HS-5 (cell line): ENCODE data around the gene CLEC18C.
"Not testable (repeated sequence)": the region's sequence is repeated elsewhere in the genome, so short reads cannot be mapped to it uniquely, and the experiment has no call there.

Source experiments
- DNase-seq: peaks from one replicate; pipeline ENCODE4 v3.0.0-alpha.2; 2012; ENCODE audit warnings: low read depth

CLEC18C gene

DNA sequence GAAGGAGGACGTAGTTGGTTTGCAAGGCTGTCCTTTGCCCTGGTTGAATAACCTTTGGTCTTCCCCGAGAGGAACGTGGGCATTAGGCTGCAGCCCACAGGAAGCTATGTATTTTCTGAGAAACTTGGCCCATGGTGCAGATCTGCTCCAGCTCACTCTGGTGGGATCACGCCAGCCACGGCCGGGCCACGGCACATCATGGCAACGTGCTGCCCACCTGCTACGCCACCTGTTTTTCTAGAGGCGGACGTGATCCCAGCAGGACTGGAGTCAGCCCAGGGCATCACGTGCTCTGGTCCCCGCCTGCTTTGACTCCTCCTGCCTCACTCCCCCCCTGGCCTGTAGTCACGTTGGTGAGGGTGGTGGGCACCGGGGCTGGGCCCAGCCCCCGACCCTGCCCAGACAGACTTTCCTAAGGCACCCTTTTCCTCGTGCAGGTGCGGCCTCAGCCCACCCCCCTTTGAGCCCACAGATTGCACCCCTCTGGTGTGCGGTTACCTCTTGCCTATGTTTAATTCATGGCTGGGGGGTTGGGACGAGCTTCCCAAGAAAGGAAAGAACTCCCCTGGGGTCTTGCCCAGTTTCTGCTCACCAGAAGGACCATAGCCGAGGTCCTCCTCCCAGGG lies at the start of gene CLEC18C:
TSS of gene CLEC18C (plus strand) at position 576 of the 626 bp plus-strand sequence. CDS start 492 bp downstream, outside the sequence.
- DNase-seq: not testable (repeated sequence)

DNA sequence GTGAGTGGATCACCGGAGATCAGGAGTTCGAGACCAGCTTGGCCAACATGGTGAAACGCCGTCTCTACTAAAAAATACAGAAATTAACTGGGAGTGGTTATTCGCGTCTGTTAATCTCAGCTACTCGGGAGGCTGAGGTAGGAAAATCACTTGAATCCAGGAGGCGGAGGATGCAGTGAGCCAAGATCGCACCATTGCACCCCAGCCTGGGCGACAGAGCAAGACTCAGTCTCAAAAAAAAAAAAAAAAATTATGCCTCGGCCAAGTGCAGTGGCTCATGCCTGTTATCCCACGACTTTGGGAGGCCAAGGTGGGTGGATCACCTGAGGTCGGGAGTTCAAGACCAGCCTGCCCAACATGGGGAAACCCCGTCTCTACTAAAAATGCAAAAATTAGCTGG lies 49.8 kb upstream of the CLEC18C start:
- DNase-seq: not testable (repeated sequence)

DNA sequence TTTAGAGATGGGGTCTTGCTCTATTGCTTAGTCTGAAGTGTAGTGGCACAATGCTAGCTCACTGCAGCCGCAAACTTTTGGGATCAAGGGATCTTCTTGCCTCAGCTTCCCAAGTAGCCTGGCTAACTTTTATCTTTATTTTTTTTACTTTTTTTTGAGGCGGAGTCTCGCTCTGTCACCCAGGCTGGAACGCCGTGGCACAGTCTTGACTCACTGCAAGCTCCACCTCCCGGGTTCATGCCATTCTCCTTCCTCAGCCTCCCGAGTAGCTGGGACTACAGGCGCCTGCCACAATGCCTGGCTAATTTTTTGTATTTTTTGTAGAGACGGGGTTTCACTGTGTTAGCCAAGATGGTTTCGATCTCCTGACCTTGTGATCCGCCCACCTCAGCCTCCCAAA lies 47.4 kb upstream of the CLEC18C start:
- DNase-seq: not testable (repeated sequence)

DNA sequence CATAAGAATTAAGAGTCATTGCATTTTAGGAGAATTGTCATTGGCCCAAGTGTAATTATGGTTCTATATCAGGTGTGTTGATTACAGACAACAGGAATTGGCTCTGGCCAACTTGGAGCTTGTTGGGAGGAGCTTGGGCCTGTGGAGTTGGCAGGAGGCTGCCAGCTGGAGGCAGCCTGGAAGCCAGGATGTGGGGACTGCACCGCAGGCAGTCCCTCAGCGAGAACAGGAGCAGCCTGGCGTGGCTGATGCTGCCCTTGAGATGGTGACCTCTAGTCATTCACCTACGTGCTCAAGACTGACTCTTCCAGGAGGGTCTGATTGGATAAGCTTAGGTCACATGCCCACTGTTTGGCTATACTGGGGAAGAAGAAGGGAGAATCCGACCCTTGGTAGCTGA lies 45.9 kb upstream of the CLEC18C start:
- not testable (repeated sequence) for DNase-seq

DNA sequence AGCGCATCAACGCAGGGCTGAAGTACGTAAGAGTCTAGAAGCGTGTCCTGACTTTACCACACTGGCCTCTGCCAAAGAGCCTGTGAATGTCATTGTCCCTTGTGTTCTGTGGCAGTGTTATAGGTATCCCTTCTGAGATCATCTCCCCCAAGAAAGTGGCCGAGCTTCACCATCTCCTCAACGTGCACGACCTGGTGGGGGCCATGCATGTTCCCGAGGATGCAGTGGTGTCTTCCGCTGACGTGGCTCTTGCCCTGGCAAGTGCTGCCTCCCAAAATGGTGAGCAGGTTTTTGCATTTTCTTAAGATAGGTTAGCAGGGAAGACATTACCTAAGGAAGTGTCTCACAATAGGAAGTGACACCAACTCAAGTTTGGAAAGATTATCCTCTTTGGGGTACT lies 44.7 kb upstream of the CLEC18C start:
- DNase-seq: not testable (repeated sequence)

DNA sequence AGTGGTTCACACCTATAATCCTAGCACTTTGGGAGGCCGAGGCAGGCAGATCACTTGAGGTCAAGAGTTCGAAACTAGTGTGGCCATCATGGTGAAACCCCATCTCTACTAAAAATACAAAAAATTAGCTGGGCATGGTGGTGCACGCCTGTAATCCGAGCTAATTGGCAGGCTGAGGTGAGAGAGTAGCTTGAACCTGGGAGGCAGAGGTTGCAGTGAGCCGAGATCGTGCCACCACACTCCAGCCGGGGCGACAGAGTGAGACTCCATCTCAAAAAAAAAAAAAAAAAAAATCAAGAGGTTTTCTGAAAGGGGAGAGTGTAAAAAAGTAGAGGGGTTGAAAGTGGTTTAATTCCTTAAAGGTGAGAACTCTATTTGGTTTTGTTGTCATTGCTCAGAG lies 37.8 kb upstream of the CLEC18C start:
- not testable (repeated sequence) for DNase-seq

DNA sequence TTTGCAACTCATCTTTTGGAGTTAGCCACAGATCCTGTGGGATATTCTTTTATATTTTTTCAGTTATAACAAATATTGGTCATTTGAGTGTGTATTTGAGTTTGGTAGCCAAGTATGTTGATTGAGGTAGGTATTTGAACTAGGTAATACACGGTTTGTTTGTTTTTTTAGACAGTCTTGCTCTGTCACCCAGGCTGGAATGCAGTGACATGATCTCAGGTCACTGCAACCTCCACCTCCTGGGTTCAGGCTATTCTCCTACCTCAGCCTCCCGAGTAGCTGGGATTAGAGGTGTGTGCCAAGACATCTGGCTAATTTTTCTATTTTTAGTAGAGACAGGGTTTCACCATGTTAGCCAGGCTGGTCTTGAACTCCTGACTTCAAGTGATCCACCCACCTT lies 37.0 kb upstream of the CLEC18C start:
- not testable (repeated sequence) for DNase-seq

DNA sequence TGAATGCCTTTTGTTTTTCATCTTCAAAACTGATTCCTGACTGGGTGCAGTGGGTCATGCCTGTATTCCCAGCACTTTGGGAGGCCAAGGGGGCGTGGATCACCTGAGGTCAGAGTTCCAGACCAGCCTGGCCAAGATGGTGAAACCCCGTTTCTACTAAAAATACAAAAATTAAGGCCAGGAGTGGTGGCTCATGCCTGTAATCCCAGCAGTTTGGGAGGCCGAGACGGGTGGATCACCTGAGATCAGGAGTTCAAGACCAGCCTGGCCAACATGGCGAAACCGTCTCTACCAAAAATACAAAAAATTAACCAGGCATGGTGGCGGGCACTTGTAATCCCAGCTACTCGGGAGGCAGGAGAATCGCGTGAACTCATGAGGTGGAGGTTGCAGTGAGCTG lies 30.8 kb upstream of the CLEC18C start:
- not testable (repeated sequence) for DNase-seq

DNA sequence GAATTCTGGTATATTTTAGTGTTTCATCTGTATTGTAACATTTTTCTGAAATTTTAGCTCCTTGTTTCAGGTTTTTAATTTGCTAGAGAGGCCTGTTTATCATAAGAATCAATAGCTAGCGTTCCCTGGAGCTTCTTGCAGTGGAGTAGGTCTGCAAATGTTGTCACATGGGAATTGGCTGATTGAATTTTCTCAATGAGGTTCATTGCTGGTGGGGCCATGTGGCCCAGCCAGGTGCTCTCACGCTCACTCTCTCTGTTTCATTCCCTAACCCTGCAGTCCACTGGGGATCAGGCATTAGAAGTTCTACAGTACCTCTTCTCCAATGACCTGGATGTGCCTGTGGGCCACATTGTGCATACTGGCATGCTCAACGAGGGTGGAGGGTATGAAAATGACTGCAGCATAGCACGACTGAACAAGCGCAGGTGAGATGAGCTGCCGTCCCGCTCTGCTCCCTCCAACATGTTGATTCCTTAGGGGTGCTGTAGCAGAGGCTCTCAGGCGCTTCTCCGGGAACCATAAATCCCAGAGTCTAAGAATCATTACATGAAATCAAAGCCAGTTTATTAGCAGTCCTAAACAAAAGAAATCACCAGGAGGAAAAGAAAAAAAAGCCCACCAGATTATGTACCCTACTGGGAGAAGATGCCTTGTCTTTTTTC lies 30.2 kb upstream of the CLEC18C start:
- DNase-seq: not testable (repeated sequence)

DNA sequence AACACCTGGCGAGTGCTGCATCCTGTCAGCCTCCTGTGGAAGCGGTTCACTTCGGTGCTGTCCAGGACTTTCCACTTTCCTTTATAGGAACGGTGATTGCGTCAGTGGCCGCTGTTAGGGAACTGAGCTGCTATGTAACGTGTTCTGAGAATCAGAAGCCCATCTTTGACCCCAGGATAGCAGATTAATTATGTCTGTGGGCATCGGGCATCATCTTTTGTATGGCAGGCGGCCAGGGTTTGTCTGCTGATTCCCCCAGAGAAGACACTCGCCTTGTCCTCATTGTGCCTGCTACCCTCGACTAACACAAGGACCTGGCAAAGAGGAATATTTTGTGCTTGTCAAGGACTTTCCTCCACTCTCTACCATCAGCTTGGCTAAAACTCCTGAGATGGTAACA lies 25.7 kb upstream of the CLEC18C start:
- DNase-seq: not testable (repeated sequence)

DNA sequence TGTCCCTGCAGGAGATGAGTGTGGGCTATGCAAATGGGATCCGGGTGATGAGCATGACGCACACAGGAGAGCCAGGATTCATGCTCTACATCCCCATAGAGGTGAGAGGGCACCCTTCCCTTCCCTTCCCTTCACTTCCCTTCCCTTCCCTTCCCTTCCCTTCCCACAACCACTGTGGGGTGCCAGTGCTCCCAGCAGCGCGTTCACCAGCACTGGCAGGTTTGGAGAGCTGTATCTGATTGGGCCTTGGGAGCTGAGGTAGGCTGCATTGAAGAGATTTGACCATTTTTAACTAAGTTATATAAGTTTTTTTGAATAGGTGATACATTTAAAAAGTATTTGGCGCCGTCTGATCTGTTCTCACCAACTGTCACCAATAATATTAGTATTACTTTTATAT lies 25.1 kb upstream of the CLEC18C start:
- not testable (repeated sequence) for DNase-seq

DNA sequence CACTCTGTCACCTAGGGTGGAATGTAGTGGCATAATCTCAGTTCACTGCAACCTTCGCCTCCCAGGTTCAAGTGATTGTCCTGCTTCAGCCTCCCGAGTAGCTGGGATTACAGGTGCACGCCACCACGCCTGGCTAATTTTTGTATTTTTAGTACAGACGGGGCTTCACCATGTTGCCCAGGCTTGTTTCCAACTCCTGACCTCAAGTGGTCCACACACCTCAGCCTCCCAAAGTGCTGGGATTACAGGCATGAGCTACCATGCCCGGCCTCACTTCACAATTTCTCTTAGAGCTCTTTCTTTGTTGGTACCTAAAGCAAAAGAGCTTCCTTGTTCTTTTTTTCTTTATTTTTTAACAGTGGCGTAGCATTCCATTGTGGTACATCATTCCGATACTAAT lies 24.3 kb upstream of the CLEC18C start:
- not testable (repeated sequence) for DNase-seq

DNA sequence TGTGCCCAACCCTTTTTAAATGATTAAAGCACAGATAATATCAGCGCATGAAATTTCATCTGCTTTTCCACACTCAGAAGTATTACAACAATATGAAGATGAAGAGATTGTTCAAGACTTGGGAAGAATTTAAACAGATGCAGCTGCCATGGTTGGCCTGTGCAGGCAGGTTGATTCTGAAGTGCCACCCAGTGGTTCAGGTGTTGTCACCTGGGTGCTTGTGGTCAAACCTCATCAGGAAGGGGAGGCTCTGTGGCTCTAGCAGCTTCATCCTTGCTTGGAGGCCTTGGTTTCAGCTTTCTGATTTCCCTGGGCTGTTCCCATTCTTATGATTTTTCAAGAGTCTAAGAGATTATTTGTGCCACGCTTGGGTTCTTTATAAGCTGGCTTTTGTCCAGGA lies 22.2 kb upstream of the CLEC18C start:
- DNase-seq: no peak

DNA sequence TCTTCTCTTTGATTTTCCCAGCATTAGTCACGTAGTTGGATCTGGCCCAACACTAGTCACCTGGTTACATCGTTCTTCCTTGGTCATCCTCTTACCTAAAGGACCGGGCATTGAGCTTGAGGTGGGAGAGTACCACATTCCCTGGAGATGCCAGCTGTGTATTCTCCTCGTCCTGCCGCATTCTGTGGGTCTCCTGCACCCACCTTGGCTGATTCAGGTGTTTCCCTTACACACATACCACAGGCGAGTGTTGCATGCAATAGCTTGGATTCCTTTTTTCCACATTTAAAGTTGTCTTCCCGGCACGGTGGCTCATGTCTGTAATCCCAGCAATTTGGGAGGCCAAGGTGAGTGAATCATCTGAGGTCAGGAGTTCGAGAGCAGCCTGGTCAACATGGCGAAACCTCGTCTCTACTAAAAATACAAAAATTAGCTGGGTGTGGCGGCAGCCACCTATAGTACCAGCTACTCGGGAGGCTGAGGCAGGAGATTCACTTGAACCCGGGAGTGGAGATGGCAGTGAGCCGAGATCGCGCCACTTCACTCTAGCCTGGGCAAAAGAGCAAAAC lies 21.6 kb upstream of the CLEC18C start:
- DNase-seq: no peak

DNA sequence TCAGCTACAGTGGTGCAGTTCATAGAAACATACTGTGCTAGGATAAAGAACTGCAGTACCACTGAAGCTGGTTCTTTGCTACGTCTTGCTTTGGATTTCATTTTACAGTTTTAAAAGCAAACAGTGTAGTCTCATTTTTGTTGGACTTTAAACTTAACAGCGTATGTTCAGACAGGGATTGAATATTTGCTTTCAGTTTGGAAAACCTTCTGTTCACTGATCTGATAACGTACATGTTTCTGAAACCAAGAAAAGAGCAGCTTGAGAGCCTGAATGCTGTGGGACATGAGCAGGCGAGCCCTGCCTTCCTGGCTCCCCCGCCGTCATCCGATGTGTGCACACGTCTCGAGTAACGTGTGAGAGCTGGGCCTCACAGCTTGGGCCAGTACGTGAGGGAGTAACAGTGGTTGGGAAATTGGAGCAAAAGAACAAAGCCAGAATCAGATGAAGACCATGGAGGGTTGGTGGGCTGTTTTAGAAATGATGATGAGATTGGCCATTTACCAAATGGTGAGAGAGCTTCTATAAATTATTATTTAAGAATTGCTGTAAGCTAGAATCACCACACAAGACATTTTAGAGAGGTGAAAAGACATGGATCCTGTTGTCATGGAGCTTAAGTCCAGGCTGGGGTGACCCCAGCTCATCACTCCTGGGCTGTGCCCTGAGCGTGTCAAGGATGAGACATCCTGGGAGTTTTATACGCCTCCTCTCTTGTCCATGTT lies 20.8 kb upstream of the CLEC18C start:
- DNase-seq: no peak

DNA sequence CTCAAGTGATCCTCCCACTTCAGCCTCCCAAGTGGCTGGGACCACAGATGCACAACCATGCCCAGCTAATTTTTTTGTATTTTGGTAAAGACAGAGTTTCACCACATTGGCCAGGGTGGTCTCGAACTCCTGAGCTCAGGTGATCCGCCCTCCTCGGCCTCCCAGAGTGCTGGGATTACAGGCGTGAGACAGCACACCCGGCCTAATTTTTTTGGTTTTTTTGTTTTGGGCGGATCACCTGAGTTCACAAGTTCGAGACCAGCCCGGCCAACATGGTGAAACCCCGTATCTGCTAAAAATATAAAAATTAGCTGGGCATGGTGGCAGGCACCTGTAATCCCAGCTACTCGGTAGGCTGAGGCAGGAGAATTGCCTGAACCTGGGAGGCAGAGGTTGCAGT lies 18.9 kb upstream of the CLEC18C start:
- not testable (repeated sequence) for DNase-seq

DNA sequence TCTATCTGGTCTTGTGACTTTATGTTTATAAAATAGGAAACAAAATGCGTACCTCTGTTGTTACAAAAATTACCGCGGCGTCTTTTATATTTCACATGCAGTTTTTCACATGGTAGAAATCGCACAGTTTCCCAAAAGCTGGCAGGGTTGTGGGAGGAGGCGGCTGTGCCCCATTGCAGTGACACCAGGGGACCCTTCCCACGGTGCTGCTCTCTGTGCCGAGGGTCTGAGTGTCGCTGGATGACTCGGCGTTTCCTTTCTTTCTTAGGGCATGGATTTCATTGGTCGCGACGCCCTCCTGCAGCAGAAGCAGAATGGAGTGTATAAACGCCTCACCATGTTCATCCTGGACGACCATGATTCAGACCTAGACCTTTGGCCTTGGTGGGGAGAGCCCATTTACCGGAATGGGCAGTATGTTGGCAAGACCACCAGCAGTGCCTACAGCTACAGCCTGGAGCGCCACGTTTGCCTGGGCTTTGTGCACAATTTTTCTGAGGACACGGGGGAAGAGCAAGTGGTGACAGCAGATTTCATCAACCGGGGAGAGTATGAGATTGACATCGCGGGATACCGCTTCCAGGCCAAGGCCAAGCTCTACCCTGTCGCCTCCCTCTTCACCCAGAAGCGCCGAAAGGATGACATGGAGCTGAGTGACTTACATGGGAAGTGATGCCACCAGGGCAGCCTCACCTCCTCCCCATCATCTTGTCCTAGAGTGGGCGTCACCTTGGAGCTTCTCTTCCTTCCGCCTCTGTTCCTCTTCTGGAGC lies 17.2 kb upstream of the CLEC18C start:
- no peak for DNase-seq

DNA sequence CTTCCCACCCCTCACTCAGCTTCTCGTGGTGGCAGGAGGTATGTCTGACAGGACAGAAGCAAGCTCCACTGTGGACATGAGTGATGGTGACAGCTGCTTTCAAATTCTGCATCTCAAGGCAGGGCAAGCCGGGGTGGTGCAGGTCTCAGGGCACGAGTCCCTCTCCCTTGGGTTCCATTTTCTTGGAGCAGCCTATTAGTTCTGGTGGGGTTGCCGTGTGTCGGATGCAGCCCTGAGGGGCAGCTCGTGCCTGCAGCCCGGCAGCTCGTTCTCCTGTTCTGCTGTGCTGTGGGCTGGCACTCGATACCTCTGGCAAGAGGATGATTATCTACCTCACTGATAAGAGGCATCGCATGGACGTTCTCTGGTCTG lies 16.5 kb upstream of the CLEC18C start:
- DNase-seq: no peak

DNA sequence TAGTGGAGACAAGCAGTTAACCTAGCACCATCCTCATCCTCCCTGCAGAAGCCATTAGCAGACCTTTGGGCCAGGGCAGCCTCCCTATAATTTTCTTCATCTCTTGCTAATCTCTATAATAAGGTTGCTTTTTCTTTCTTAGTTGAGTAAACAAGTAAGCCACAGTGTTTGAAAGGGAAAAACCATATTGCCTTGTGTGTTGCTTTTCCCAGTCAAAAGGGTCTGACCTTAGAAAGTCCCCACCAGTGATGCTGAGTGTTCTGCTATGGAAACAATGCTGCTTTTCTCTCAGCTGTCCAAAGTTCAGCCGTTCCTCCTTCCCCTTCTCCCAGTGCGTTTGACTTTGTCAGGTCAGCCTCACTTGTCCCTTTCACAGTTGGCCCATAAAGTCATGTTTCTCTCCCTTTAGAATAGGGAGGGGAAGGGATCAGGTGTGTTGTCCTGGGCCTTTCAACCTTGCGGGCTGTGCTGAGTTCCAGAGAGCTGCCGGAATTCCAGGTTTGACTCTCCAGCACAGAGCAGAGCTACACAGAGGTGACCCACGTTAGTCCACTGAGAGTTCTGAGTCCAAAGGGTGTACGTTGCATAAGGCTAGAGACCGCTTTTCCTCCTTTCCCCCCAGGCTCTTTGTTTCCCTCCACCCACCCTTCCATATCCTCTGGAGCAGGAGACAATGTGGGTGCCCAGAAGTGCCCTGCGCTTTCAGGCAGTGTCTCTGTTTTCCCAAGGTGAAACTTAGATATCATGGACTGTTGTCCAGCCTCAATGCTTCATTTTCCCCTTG lies 15.9 kb upstream of the CLEC18C start:
- DNase-seq: no peak

DNA sequence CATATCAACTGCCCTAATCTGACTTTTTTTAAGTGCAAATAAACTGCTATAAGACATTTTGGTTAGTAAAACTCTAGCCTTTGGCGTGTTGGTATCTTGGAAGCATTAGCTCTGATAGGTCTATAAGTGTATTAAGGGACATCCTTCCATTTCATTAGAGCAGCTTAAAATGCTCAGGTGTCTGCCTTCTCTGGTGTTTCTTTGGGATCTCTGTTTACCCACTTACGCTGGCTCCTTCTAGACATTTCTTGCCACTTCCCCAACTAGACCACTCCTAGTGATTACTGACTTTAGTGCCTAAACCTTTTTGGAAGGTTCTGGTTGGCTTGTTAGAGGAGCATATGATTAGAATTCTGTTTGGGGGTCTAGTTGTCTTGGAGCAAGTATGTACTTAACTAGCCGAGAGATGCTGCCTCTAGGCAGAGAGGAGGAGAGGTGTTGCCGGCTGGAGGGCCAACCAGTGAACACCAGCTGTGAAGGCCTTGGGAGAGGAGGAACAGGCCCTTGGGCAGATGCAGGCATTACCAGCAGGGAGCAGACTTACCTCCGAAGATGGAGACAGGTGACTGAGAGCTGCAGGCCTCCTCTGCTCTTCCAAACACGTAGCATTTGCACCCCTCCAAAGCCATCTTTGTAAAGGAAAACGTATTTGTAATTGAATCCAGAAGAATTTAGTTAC lies 15.2 kb upstream of the CLEC18C start:
- no peak for DNase-seq
